NT2/D1 (cell line): ENCODE measurements around the gene TTYH2.

Experiments
- YY1 ChIP-seq: IDR thresholded peaks from 2 replicates; pipeline ENCODE4 v1.6.1; 2011; ENCODE audit not compliant: insufficient read length, insufficient read depth
- ZNF274 ChIP-seq: IDR thresholded peaks from 2 replicates; pipeline ENCODE4 v1.6.1; 2011; ENCODE audit warnings: mild to moderate bottlenecking, low read depth, low read length

DNA sequence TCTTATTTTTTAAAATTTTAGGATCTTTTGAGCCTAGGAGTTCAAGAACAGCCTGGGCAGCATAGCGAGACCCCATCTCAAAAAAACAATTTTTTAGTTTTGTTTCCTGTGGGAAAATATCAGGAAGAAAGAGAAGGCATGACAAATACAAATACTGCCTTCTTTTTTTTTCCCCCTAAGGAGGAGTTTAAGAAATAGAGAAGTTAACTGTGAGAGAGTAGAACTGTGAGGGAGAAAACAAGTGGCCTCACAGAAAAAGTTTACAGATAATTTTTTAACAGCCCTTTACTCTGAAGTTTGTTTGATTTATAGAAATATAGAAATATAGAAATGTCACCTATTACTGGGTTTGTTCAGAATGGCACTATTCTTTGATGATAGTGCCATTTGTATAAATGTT lies 21.1 kb downstream of the TTYH2 start:
- TF ChIP-seq ZNF274 (no peak), YY1 (no peak)
